Neural cell (in vitro differentiated cells): ENCODE results near the gene IFRD1.

Experiments used
- EP300 ChIP-seq: fragments of 450-650 bp; conservative IDR thresholded peaks from 2 replicates; pipeline ENCODE4 v1.6.1; 2014; ENCODE audit warnings: antibody characterized with exemption, mild to moderate bottlenecking, moderate library complexity; ENCODE audit not compliant: poor library complexity, severe bottlenecking
- POLR2AphosphoS5 ChIP-seq: IDR thresholded peaks from 2 replicates; pipeline ENCODE4 v1.6.1; 2012
- RAD21 ChIP-seq: fragments of 450-650 bp; conservative IDR thresholded peaks from 2 replicates; pipeline ENCODE4 v1.6.1; 2014; ENCODE audit warnings: antibody characterized with exemption, mild to moderate bottlenecking, moderate library complexity
- SMC3 ChIP-seq: fragments of 450-650 bp; conservative IDR thresholded peaks from 2 replicates; pipeline ENCODE4 v1.6.1; 2014; ENCODE audit warnings: antibody characterized with exemption, mild to moderate bottlenecking, moderate library complexity; ENCODE audit not compliant: poor library complexity
- TAF1 ChIP-seq: IDR thresholded peaks from 2 replicates; pipeline ENCODE4 v1.6.1; 2012; ENCODE audit warnings: low read depth
- TF ChIP-seq, protein P1 (sequence below): fragments of 450-650 bp; IDR thresholded peaks from 2 replicates; pipeline ENCODE4 v1.5.1; 2014; ENCODE audit warnings: antibody characterized with exemption, mild to moderate bottlenecking, moderate library complexity; ENCODE audit not compliant: poor library complexity, severe bottlenecking
- TF ChIP-seq, protein P2 (sequence below): IDR thresholded peaks from 2 replicates; pipeline ENCODE4 v1.6.1; 2012; ENCODE audit warnings: borderline replicate concordance

DNA sequence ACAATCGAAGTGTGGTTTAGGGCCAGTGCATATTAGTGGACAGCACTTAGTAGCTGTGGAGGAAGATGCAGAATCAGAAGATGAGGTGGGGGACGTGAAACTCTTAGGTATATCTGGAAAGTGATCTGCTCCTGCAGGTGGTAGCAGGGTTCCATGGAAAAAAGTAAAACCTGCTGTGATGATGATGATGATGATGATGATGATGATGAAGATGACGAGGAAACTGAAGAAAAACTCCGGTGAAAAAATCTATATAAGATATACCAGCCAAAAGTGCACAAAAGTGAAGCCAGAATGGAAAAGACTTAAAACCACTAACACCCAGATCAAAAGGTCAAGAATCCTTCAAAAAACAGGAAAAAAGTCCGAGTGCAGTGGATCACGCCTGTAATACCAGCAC is 70.5 kb downstream of the IFRD1 start:
- TF ChIP-seq, protein P1, sequence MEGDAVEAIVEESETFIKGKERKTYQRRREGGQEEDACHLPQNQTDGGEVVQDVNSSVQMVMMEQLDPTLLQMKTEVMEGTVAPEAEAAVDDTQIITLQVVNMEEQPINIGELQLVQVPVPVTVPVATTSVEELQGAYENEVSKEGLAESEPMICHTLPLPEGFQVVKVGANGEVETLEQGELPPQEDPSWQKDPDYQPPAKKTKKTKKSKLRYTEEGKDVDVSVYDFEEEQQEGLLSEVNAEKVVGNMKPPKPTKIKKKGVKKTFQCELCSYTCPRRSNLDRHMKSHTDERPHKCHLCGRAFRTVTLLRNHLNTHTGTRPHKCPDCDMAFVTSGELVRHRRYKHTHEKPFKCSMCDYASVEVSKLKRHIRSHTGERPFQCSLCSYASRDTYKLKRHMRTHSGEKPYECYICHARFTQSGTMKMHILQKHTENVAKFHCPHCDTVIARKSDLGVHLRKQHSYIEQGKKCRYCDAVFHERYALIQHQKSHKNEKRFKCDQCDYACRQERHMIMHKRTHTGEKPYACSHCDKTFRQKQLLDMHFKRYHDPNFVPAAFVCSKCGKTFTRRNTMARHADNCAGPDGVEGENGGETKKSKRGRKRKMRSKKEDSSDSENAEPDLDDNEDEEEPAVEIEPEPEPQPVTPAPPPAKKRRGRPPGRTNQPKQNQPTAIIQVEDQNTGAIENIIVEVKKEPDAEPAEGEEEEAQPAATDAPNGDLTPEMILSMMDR, result no peak
- no peak for TF ChIP-seq POLR2AphosphoS5
- TF ChIP-seq, protein P2, sequence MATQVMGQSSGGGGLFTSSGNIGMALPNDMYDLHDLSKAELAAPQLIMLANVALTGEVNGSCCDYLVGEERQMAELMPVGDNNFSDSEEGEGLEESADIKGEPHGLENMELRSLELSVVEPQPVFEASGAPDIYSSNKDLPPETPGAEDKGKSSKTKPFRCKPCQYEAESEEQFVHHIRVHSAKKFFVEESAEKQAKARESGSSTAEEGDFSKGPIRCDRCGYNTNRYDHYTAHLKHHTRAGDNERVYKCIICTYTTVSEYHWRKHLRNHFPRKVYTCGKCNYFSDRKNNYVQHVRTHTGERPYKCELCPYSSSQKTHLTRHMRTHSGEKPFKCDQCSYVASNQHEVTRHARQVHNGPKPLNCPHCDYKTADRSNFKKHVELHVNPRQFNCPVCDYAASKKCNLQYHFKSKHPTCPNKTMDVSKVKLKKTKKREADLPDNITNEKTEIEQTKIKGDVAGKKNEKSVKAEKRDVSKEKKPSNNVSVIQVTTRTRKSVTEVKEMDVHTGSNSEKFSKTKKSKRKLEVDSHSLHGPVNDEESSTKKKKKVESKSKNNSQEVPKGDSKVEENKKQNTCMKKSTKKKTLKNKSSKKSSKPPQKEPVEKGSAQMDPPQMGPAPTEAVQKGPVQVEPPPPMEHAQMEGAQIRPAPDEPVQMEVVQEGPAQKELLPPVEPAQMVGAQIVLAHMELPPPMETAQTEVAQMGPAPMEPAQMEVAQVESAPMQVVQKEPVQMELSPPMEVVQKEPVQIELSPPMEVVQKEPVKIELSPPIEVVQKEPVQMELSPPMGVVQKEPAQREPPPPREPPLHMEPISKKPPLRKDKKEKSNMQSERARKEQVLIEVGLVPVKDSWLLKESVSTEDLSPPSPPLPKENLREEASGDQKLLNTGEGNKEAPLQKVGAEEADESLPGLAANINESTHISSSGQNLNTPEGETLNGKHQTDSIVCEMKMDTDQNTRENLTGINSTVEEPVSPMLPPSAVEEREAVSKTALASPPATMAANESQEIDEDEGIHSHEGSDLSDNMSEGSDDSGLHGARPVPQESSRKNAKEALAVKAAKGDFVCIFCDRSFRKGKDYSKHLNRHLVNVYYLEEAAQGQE, result no peak
- TF ChIP-seq EP300, result no peak
- no peak for TF ChIP-seq SMC3
- TF ChIP-seq TAF1, result no peak
- TF ChIP-seq RAD21, result no peak
